Thymus (tissue), 11 donors: ENCODE measurements around the gene PCDHGA7. TPM values are rescaled to one million over a fixed set of nuclear protein-coding genes. Genes with fewer than 3 reads are reported as not detected.

ENCODE experiments used
- DNase-seq, 9 donors: peaks; one replicate each; pipeline ENCODE4 v3.0.0-alpha.2; 2013; ENCODE audit warnings: low spot score in 9 of 9, low read depth in 6 of 9, missing footprints in 1 of 9
- H3K27ac ChIP-seq, 2 donors: one replicate each; pipeline ENCODE4 v1.5.1; 2013; ENCODE audit warnings: control low read depth in 1 of 2, low read depth in 1 of 2, low read length in 1 of 2, mild to moderate bottlenecking in 1 of 2, moderate library complexity in 1 of 2
- H3K27me3 ChIP-seq, 2 donors: one replicate each; pipeline ENCODE4 v1.5.1; 2013; ENCODE audit warnings: low read length in 1 of 2; ENCODE audit not compliant: control insufficient read depth in 2 of 2, insufficient read depth in 1 of 2
- H3K36me3 ChIP-seq, 2 donors: one replicate each; pipeline ENCODE4 v1.5.1; 2013; ENCODE audit warnings: low read length in 1 of 2, mild to moderate bottlenecking in 1 of 2, moderate library complexity in 1 of 2; ENCODE audit not compliant: control insufficient read depth in 2 of 2, insufficient read depth in 2 of 2
- H3K4me1 ChIP-seq, 2 donors: one replicate each; pipeline ENCODE4 v1.5.1; 2013; ENCODE audit warnings: low read length in 2 of 2; ENCODE audit not compliant: control insufficient read depth in 2 of 2, insufficient read depth in 2 of 2
- H3K4me3 ChIP-seq, 2 donors: one replicate each; pipeline ENCODE4 v1.5.1; 2013; ENCODE audit warnings: low read length in 2 of 2, control low read depth in 1 of 2, mild to moderate bottlenecking in 1 of 2
- H3K9me3 ChIP-seq, 2 donors: one replicate each; pipeline ENCODE4 v1.5.1; 2013; ENCODE audit warnings: low read length in 1 of 2, mild to moderate bottlenecking in 1 of 2; ENCODE audit not compliant: control insufficient read depth in 2 of 2, insufficient read depth in 1 of 2
- WGBS: extraction: QIAGEN DNeasy Blood & Tissue Kit; methylation state at CpG from one replicate; pipeline ENCODE4 v1.1.7; 2013; 5-methylcytosine and 5-hydroxymethylcytosine counted together
- polyA plus RNA-seq: library from polyadenylated mRNA; stranded (reverse); fragments of 200-250 nt; gene quantifications from one replicate; pipeline ENCODE4 v1.2.3, GENCODE V29; 2013
- total RNA-seq: library from RNA; stranded (reverse); fragments of 120-200 nt; gene quantifications from one replicate; pipeline ENCODE4 v1.2.4, GENCODE V29; 2013
- donor health status: healthy.

Gene PCDHGA7
- total and polyA plus RNA-seq, 2 donors: 0.28 to 0.46 TPM

DNA sequence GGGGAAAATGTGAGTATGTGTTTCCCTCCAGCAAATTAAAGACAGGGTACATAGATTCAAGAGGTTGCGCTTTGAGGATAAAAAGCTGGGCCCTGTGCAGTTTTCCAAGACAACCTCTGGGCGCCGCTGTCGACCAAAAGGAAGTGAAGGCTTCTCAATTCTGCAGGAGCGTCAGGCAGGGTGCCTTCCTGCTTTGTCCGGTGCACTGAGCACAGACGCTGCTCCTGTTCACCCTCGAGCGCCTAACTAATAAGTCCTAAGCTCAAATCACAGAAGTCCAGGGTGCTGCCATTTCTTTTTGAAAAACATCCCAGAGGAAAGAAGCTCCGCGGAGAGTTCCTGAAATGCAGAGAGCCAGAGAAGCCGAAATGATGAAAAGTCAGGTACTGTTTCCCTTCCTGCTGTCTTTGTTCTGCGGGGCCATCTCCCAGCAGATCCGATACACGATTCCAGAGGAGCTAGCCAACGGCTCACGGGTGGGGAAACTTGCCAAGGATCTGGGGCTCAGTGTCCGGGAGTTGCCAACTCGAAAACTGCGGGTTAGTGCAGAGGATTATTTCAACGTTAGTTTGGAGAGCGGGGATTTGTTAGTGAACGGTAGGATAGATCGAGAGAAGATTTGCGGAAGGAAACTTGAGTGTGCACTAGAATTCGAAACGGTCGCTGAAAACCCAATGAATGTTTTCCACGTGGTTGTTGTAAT is 32.5 kb upstream of the PCDHGA7 start, which contains the start of gene PCDHGB1:
Gene PCDHGB1 (plus strand): TSS at position 183 of the 703 bp plus-strand sequence. CDS start 162 bp downstream, at position 345.
- Histone ChIP-seq H3K27me3 (peaks cover 0 to 32% of the 10 kb centered on the region in 2 donors), H3K4me3 (no peak within 1 kb of the TSS), H3K4me1 (no peaks in the 10 kb centered on the region), H3K36me3 (no peaks in the 10 kb centered on the region), H3K9me3 (peaks cover 4 to 26% of the 10 kb centered on the region in 2 donors), H3K27ac (no peak within 1 kb of the TSS)
- DNase-seq: peak in 2 of 9 donors; percentile 18 to 43
- WGBS: 34% methylated on average over 29 of the region's 29 CpGs

DNA sequence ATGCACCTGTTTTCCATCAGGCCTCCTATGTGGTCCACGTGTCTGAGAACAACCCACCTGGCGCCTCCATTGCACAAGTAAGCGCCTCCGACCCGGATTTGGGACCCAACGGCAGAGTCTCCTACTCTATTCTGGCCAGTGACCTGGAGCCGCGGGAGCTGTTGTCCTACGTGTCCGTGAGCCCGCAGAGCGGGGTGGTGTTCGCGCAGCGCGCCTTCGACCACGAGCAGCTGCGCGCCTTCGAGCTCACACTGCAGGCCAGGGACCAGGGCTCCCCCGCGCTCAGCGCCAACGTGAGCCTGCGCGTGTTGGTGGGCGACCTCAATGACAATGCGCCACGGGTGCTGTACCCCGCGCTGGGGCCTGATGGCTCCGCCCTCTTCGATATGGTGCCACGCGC is 31.0 kb upstream of the PCDHGA7 start:
- Histone ChIP-seq H3K36me3 (no peaks in the 10 kb centered on the region), H3K4me3 (no peak overlapping the region), H3K27me3 (peaks cover 0 to 38% of the 10 kb centered on the region in 2 donors), H3K9me3 (peaks cover 6 to 32% of the 10 kb centered on the region in 2 donors), H3K27ac (no peak overlapping the region), H3K4me1 (no peaks in the 10 kb centered on the region)
- DNase-seq: no peak
- WGBS: 49% methylated on average over 32 of the region's 36 CpGs

DNA sequence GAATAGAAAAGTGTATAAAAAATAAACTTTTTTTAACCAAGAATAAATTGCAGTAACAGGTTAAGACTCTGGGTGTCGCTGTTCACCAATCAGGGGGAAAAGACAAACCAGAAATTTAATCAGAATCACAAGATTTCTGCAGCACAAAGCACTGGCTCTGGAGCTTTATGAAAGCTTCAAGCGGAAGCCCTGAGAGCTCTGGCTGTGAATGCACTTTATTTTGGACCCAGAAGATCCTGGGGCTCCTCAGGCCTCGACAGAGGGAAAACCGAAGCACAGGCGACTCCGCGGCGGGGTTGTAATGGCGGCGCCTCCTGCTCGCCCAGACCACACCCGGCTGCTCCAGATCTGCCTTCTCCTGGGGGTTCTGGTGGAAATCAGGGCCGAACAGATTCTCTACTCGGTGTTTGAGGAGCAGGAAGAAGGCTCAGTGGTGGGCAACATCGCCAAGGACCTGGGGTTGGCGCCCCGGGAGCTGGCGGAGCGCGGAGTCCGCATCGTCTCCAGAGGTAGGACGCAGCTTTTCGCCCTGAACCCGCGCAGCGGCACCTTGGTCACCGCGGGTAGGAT is 27.6 kb upstream of the PCDHGA7 start, which contains the start of gene PCDHGA4:
Gene PCDHGA4 (plus strand): TSS at position 122 of the 570 bp plus-strand sequence. CDS start 87 bp downstream, at position 209.
- Histone ChIP-seq H3K27me3 (peaks cover under 1 to 47% of the 10 kb centered on the region in 2 donors), H3K27ac (no peak within 1 kb of the TSS), H3K4me1 (peaks cover 0 to 2% of the 10 kb centered on the region in 2 donors), H3K9me3 (peaks cover 9 to 39% of the 10 kb centered on the region in 2 donors), H3K36me3 (no peaks in the 10 kb centered on the region), H3K4me3 (no peak within 1 kb of the TSS)
- 22% methylated on average over 29 of the region's 29 CpGs for WGBS
- peak in 1 of 9 donors; percentile 4 for DNase-seq

DNA sequence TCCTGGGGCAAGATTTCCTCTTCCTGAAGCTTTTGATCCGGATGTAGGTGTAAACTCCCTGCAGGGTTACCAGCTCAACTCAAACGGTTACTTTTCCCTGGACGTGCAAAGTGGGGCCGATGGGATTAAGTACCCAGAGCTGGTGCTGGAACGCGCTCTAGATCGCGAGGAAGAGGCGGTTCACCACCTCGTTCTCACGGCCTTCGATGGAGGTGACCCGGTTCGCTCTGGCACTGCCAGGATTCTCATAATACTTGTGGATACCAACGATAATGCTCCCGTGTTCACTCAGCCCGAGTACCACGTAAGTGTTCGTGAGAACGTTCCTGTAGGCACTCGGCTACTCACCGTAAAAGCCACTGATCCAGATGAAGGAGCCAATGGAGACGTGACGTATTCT is 26.9 kb upstream of the PCDHGA7 start:
- peaks cover 11 to 37% of the 10 kb centered on the region in 2 donors for H3K9me3 ChIP-seq
- H3K4me3 ChIP-seq: no peak overlapping the region
- DNase-seq: no peak
- WGBS: 59% methylated on average over 24 of the region's 24 CpGs
- H3K27ac ChIP-seq: no peak overlapping the region
- H3K27me3 ChIP-seq: peaks cover 3 to 48% of the 10 kb centered on the region in 2 donors
- H3K36me3 ChIP-seq: no peaks in the 10 kb centered on the region
- peaks cover 0 to 3% of the 10 kb centered on the region in 2 donors for H3K4me1 ChIP-seq

DNA sequence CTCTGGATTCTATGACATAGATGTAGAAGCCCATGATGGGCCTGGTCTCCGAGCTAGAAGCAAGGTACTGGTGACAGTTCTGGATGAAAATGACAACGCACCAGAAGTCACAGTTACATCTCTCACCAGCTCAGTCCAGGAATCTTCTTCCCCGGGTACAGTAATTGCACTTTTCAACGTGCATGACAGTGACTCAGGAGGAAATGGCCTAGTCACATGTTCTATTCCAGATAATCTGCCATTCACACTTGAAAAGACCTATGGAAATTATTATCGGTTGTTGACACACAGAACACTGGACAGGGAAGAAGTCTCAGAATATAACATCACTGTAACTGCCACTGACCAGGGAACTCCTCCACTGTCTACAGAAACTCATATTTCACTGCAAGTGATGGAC is 26.4 kb upstream of the PCDHGA7 start:
- no peak for DNase-seq
- Histone ChIP-seq H3K9me3 (peaks cover 11 to 34% of the 10 kb centered on the region in 2 donors), H3K27me3 (peaks cover 3 to 48% of the 10 kb centered on the region in 2 donors), H3K36me3 (no peaks in the 10 kb centered on the region), H3K27ac (no peak overlapping the region), H3K4me3 (no peak overlapping the region), H3K4me1 (peaks cover 0 to 3% of the 10 kb centered on the region in 2 donors)
- WGBS: 70% methylated on average over 5 of the region's 5 CpGs

DNA sequence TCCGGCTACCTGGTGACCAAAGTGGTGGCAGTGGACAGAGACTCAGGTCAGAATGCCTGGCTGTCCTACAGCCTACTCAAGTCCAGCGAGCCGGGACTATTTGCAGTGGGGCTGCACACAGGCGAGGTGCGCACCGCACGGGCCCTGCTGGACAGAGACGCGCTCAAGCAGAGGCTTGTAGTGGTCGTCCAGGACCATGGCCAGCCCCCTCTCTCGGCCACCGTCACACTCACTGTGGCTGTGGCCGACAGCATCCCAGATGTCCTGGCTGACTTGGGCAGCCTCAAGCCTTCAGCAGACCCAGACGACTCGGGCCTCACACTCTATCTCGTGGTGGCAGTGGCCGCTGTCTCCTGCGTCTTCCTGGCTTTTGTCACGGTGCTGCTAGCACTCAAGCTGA is 25.6 kb upstream of the PCDHGA7 start:
- DNase-seq: no peak
- Histone ChIP-seq H3K36me3 (no peaks in the 10 kb centered on the region), H3K4me3 (no peak overlapping the region), H3K27me3 (peaks cover 3 to 49% of the 10 kb centered on the region in 2 donors), H3K27ac (no peak overlapping the region), H3K9me3 (peaks cover 16 to 41% of the 10 kb centered on the region in 2 donors), H3K4me1 (peaks cover 0 to 3% of the 10 kb centered on the region in 2 donors)
- WGBS: 58% methylated on average over 19 of the region's 19 CpGs

DNA sequence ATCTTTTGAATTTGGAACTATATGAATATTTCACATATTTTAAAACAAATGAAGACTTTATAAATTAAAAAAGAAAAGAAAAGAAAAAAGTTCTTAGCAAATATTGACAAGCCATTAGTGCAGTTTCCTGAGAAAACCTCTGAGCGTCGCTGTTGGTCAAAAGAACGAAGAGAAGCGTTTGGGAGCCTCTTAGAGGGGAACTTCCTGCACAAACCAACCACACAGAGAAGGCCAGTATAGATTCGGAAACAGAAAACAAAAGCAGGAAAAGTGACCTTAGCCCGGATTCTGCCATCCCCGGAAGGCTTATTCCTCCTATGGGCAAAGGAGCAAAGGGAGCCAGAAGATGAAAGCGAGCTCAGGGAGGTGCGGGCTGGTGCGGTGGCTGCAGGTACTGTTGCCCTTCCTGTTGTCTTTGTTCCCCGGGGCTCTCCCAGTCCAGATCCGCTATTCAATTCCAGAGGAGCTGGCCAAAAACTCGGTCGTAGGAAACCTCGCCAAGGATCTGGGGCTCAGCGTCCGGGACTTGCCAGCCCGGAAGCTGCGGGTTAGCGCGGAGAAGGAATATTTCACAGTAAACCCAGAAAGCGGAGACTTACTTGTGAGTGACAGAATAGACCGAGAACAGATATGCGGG is 22.6 kb upstream of the PCDHGA7 start, which contains the start of gene PCDHGB2:
Gene PCDHGB2 (plus strand): TSS at position 205 of the 637 bp plus-strand sequence. CDS start 142 bp downstream, at position 347.
- H3K36me3 ChIP-seq: no peaks in the 10 kb centered on the region
- H3K27ac ChIP-seq: no peak within 1 kb of the TSS
- DNase-seq: peak in 4 of 9 donors; percentile 8 to 52 (median 20)
- peaks cover 27 to 44% of the 10 kb centered on the region in 2 donors for H3K9me3 ChIP-seq
- H3K4me1 ChIP-seq: peaks cover 0 to 3% of the 10 kb centered on the region in 2 donors
- peaks cover 13 to 62% of the 10 kb centered on the region in 2 donors for H3K27me3 ChIP-seq
- WGBS: 24% methylated on average over 24 of the region's 24 CpGs
- H3K4me3 ChIP-seq: peak within 1 kb of the TSS; percentile 28 to 38

DNA sequence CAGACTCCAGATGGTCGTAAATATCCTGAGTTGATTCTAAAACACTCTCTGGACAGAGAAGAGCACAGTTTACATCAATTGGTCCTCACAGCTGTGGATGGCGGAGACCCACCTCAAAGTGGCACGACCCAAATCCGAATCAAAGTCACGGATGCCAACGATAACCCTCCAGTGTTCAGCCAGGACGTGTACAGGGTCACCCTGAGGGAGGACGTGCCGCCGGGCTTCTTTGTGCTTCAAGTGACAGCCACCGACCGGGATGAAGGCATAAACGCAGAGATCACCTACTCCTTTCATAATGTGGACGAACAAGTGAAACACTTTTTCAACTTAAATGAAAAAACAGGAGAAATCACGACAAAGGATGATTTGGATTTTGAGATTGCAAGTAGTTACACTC is 21.9 kb upstream of the PCDHGA7 start:
- H3K4me3 ChIP-seq: no peak overlapping the region
- WGBS: 45% methylated on average over 15 of the region's 15 CpGs
- no peak overlapping the region for H3K27ac ChIP-seq
- H3K9me3 ChIP-seq: peaks cover 25 to 39% of the 10 kb centered on the region in 2 donors
- peaks cover 0 to 3% of the 10 kb centered on the region in 2 donors for H3K4me1 ChIP-seq
- no peak for DNase-seq
- H3K27me3 ChIP-seq: peaks cover 13 to 62% of the 10 kb centered on the region in 2 donors
- no peaks in the 10 kb centered on the region for H3K36me3 ChIP-seq
